ENCODE data around the gene FAM20C.

Gene FAM20C

GRCh38 chr7:191981-192649, at the start of gene FAM20C:
Gene FAM20C (plus strand): TSS chr7:192571. CDS start chr7:193200, 629 bp downstream.
- DNase-seq, result peak; percentile 6 to 60

GRCh38 chr7:143145-143751, 49.1 kb upstream of the FAM20C start:
- no peak for DNase-seq

GRCh38 chr7:143811-144453, 48.4 kb upstream of the FAM20C start:
- DNase-seq, result no peak

GRCh38 chr7:144454-144826, 47.9 kb upstream of the FAM20C start:
- DNase-seq, result no peak

GRCh38 chr7:145863-146262, 46.5 kb upstream of the FAM20C start:
- DNase-seq, result no peak

GRCh38 chr7:148543-148931, 43.8 kb upstream of the FAM20C start:
- no peak for DNase-seq

GRCh38 chr7:148932-149790, 43.2 kb upstream of the FAM20C start:
- peak; percentile 99 for DNase-seq

GRCh38 chr7:149791-150636, 42.4 kb upstream of the FAM20C start:
- DNase-seq, result peak in 1 of 2 donors; percentile 85

GRCh38 chr7:150811-151221, 41.6 kb upstream of the FAM20C start:
- peak in 1 of 2 donors; percentile 21 for DNase-seq

GRCh38 chr7:151346-152050, 40.9 kb upstream of the FAM20C start:
- DNase-seq, result no peak

GRCh38 chr7:152702-153391, 39.5 kb upstream of the FAM20C start:
- no peak for DNase-seq

GRCh38 chr7:153604-154003, 38.8 kb upstream of the FAM20C start:
- DNase-seq, result no peak

- DNase-seq, result no peak
Observed at GRCh38 chr7:154096-154799, 38.1 kb upstream of the FAM20C start.

- no peak for DNase-seq
Observed at GRCh38 chr7:155469-155900, 36.9 kb upstream of the FAM20C start.

- no peak for DNase-seq
Observed at GRCh38 chr7:156111-157007, 36.0 kb upstream of the FAM20C start.

- no peak for DNase-seq
Observed at GRCh38 chr7:157008-157310, 35.4 kb upstream of the FAM20C start.

- DNase-seq, result no peak
Observed at GRCh38 chr7:157771-158625, 34.4 kb upstream of the FAM20C start.

GRCh38 chr7:158771-159170, 33.6 kb upstream of the FAM20C start:
- no peak for DNase-seq

Measured in bone marrow (tissue), 2 donors.